GM12878 (cell line): ENCODE data around the gene TXNDC17. TPM values are rescaled to one million over a fixed set of nuclear protein-coding genes. Genes with fewer than 3 reads are reported as not detected.
A peak's percentile ranks its signal among the peaks of the same experiment; 100 is the strongest.

ENCODE experiments used
- BRCA1 ChIP-seq: IDR thresholded peaks from 2 replicates; pipeline ENCODE4 v1.6.1; 2011; ENCODE audit warnings: low read depth, low read length, improper control_type of control experiment
- CHD4 ChIP-seq: fragments of 200-600 bp; sonication (generic); IDR thresholded peaks from 2 replicates; pipeline ENCODE4 v1.6.1; 2016; ENCODE audit warnings: mild to moderate bottlenecking
- EP300 ChIP-seq, 2 experiments: fragments of 150-350 bp in 1 of 2; IDR thresholded peaks; 2 replicates each; pipeline ENCODE4 v1.6.1; 2011 to 2012; ENCODE audit warnings: low read depth in 2 of 2, low read length in 2 of 2, borderline replicate concordance in 1 of 2, improper control_type of control experiment in 1 of 2, inconsistent platforms in 1 of 2; ENCODE audit not compliant: control insufficient read depth in 1 of 2
- IKZF1 ChIP-seq: fragments of 450-650 bp; conservative IDR thresholded peaks from 2 replicates; pipeline ENCODE4 v1.6.1; 2017; ENCODE audit warnings: antibody characterized with exemption, mild to moderate bottlenecking
- KLF5 ChIP-seq: fragments of 450-650 bp; IDR thresholded peaks from 2 replicates; pipeline ENCODE4 v1.6.1; 2014; ENCODE audit warnings: mild to moderate bottlenecking; ENCODE audit not compliant: partially characterized antibody
- NBN ChIP-seq: fragments of 450-650 bp; IDR thresholded peaks from 2 replicates; pipeline ENCODE4 v1.6.1; 2016
- NR2C1 ChIP-seq: fragments of 450-650 bp; IDR thresholded peaks from 2 replicates; pipeline ENCODE4 v1.6.1; 2017; ENCODE audit warnings: antibody characterized with exemption, mild to moderate bottlenecking, moderate library complexity
- NRF1 ChIP-seq: conservative IDR thresholded peaks from 2 replicates; pipeline ENCODE4 v1.6.1; 2011; ENCODE audit warnings: mild to moderate bottlenecking, low read depth, low read length, improper control_type of control experiment
- RELA ChIP-seq: fragments of 450-650 bp; IDR thresholded peaks from 2 replicates; pipeline ENCODE4 v1.8.0; 2014; ENCODE audit warnings: borderline replicate concordance; ENCODE audit not compliant: partially characterized antibody
- SIN3A ChIP-seq: IDR thresholded peaks from 2 replicates; pipeline ENCODE4 v1.6.1; 2012; ENCODE audit warnings: low read depth, low read length, improper control_type of control experiment
- SIX5 ChIP-seq: IDR thresholded peaks from 2 replicates; pipeline ENCODE4 v1.6.1; 2011; ENCODE audit warnings: mild to moderate bottlenecking, low read depth, low read length, moderate library complexity; ENCODE audit not compliant: severe bottlenecking
- TCF3 ChIP-seq: IDR thresholded peaks from 2 replicates; pipeline ENCODE4 v1.6.1; 2012; ENCODE audit warnings: low read depth, mild to moderate bottlenecking, low read length, borderline replicate concordance; ENCODE audit not compliant: insufficient read depth
- polyA plus RNA-seq, 11 experiments: library from polyadenylated mRNA; depleted of rRNA in 4 of 11; unstranded in 6 of 11; stranded (reverse) in 5 of 11; fragments of >200 nt; fragmentation: Nextera tagmentation in 4 of 11; fragmentation: Illumina TruSeq in 1 of 11; extraction: Ambion mirVana in 4 of 11; extraction: Trizol in 1 of 11; gene quantifications; 1 replicate in 1 of 11; 2 replicates in 10 of 11; pipeline versions ENCODE4 v1.2.1 to v1.2.3, GENCODE V29; 2011 to 2016; ENCODE audit warnings: inconsistent platforms in 2 of 11, missing spikeins in 2 of 11, low read depth in 1 of 11
- total RNA-seq, 4 experiments: library from RNA; depleted of rRNA in 3 of 4; stranded (reverse); fragments of >200 nt in 3 of 4; fragmentation: Illumina TruSeq in 1 of 4; extraction: Trizol in 1 of 4; gene quantifications; 2 replicates each; pipeline versions ENCODE4 v1.2.1 to v1.2.3, GENCODE V29; 2013 to 2021
- TF ChIP-seq, protein P1 (sequence below): fragments of 450-650 bp; IDR thresholded peaks from 2 replicates; pipeline ENCODE4 v1.6.1; 2018; ENCODE audit warnings: borderline replicate concordance, mild to moderate bottlenecking; ENCODE audit not compliant: partially characterized antibody
- TF ChIP-seq, protein P2 (sequence below): fragments of 450-650 bp; IDR thresholded peaks from 2 replicates; pipeline ENCODE4 v1.6.1; 2017; ENCODE audit warnings: mild to moderate bottlenecking, moderate library complexity
- TF ChIP-seq, protein P3 (sequence below): IDR thresholded peaks from 2 replicates; pipeline ENCODE4 v1.6.1; 2012; ENCODE audit warnings: low read depth, low read length, improper control_type of control experiment
- TF ChIP-seq, protein P4 (sequence below): IDR thresholded peaks from 2 replicates; pipeline ENCODE4 v1.6.1; 2012; ENCODE audit warnings: low read length, inconsistent platforms
- TF ChIP-seq, protein P5 (sequence below): fragments of 450-650 bp; IDR thresholded peaks from 2 replicates; pipeline ENCODE4 v1.6.1; 2018; ENCODE audit warnings: mild to moderate bottlenecking, low read depth, moderate library complexity; ENCODE audit not compliant: partially characterized antibody

TXNDC17 gene
- total and polyA plus RNA-seq, 10 of the 15 experiments (the other 5 are each of a cell fraction or from before 2014, with no cell fraction given): 124 to 957 (median 216) TPM

DNA sequence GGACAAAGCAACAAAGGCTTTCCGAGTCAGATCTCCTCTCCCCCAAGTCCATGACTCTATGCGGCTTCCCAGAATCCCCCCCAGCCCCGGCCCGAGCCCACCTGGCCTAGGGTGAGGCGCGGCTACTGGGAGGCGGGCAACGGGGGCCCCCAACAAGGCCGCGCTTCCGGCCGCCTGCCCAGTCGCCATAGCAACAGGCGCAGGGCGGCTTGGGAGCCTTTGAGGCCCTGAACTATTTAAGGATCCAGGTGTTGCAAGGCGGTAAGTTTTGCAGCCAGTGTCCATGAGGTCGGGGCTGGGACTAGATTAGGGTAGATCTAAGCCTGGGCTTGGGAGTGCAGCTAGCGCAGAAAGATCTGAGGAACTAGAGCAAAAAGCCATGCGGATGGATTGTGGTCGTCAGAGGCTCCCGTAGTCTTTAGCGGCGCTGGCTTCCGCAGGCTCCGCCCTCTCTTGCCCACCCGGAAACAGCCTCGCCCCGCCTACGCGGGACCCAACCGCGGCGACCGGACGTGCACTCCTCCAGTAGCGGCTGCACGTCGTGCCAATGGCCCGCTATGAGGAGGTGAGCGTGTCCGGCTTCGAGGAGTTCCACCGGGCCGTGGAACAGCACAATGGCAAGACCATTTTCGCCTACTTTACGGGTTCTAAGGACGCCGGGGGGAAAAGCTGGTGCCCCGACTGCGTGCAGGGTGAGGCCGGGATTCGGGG lies at the start of gene TXNDC17, which contains the start of gene KIAA0753 (continued):
- no peak for TF ChIP-seq CHD4
- TF ChIP-seq TCF3: peak; percentile 77
- TF ChIP-seq NRF1: no peak
- TF ChIP-seq, protein P1, sequence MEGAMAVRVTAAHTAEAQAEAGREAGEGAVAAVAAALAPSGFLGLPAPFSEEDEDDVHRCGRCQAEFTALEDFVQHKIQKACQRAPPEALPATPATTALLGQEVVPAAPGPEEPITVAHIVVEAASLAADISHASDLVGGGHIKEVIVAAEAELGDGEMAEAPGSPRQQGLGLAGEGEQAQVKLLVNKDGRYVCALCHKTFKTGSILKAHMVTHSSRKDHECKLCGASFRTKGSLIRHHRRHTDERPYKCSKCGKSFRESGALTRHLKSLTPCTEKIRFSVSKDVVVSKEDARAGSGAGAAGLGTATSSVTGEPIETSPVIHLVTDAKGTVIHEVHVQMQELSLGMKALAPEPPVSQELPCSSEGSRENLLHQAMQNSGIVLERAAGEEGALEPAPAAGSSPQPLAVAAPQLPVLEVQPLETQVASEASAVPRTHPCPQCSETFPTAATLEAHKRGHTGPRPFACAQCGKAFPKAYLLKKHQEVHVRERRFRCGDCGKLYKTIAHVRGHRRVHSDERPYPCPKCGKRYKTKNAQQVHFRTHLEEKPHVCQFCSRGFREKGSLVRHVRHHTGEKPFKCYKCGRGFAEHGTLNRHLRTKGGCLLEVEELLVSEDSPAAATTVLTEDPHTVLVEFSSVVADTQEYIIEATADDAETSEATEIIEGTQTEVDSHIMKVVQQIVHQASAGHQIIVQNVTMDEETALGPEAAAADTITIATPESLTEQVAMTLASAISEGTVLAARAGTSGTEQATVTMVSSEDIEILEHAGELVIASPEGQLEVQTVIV: peak; percentile 90
- peak; percentile 32; the same call in 1 of the 2 replicates for TF ChIP-seq NR2C1
- peak in 1 of 2 experiments; percentile 49; a peak in 2 of 4 replicates for TF ChIP-seq EP300 (IDR thresholded peaks at IDR 0.05; ENCODE audit: borderline replicate concordance in 1 of 2, control insufficient read depth in 1 of 2, low read depth in 2 of 2, low read length in 2 of 2)
- TF ChIP-seq IKZF1: peak; percentile 81
- TF ChIP-seq, protein P2, sequence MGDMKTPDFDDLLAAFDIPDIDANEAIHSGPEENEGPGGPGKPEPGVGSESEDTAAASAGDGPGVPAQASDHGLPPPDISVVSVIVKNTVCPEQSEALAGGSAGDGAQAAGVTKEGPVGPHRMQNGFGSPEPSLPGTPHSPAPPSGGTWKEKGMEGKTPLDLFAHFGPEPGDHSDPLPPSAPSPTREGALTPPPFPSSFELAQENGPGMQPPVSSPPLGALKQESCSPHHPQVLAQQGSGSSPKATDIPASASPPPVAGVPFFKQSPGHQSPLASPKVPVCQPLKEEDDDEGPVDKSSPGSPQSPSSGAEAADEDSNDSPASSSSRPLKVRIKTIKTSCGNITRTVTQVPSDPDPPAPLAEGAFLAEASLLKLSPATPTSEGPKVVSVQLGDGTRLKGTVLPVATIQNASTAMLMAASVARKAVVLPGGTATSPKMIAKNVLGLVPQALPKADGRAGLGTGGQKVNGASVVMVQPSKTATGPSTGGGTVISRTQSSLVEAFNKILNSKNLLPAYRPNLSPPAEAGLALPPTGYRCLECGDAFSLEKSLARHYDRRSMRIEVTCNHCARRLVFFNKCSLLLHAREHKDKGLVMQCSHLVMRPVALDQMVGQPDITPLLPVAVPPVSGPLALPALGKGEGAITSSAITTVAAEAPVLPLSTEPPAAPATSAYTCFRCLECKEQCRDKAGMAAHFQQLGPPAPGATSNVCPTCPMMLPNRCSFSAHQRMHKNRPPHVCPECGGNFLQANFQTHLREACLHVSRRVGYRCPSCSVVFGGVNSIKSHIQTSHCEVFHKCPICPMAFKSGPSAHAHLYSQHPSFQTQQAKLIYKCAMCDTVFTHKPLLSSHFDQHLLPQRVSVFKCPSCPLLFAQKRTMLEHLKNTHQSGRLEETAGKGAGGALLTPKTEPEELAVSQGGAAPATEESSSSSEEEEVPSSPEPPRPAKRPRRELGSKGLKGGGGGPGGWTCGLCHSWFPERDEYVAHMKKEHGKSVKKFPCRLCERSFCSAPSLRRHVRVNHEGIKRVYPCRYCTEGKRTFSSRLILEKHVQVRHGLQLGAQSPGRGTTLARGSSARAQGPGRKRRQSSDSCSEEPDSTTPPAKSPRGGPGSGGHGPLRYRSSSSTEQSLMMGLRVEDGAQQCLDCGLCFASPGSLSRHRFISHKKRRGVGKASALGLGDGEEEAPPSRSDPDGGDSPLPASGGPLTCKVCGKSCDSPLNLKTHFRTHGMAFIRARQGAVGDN: peak; percentile 77; the same call in 1 of the 2 replicates
- TF ChIP-seq KLF5: peak; percentile 31
- TF ChIP-seq, protein P3, sequence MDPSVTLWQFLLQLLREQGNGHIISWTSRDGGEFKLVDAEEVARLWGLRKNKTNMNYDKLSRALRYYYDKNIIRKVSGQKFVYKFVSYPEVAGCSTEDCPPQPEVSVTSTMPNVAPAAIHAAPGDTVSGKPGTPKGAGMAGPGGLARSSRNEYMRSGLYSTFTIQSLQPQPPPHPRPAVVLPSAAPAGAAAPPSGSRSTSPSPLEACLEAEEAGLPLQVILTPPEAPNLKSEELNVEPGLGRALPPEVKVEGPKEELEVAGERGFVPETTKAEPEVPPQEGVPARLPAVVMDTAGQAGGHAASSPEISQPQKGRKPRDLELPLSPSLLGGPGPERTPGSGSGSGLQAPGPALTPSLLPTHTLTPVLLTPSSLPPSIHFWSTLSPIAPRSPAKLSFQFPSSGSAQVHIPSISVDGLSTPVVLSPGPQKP: peak; percentile 96
- TF ChIP-seq, protein P4, sequence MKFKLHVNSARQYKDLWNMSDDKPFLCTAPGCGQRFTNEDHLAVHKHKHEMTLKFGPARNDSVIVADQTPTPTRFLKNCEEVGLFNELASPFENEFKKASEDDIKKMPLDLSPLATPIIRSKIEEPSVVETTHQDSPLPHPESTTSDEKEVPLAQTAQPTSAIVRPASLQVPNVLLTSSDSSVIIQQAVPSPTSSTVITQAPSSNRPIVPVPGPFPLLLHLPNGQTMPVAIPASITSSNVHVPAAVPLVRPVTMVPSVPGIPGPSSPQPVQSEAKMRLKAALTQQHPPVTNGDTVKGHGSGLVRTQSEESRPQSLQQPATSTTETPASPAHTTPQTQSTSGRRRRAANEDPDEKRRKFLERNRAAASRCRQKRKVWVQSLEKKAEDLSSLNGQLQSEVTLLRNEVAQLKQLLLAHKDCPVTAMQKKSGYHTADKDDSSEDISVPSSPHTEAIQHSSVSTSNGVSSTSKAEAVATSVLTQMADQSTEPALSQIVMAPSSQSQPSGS: no peak
- no peak for TF ChIP-seq BRCA1
- TF ChIP-seq, protein P5, sequence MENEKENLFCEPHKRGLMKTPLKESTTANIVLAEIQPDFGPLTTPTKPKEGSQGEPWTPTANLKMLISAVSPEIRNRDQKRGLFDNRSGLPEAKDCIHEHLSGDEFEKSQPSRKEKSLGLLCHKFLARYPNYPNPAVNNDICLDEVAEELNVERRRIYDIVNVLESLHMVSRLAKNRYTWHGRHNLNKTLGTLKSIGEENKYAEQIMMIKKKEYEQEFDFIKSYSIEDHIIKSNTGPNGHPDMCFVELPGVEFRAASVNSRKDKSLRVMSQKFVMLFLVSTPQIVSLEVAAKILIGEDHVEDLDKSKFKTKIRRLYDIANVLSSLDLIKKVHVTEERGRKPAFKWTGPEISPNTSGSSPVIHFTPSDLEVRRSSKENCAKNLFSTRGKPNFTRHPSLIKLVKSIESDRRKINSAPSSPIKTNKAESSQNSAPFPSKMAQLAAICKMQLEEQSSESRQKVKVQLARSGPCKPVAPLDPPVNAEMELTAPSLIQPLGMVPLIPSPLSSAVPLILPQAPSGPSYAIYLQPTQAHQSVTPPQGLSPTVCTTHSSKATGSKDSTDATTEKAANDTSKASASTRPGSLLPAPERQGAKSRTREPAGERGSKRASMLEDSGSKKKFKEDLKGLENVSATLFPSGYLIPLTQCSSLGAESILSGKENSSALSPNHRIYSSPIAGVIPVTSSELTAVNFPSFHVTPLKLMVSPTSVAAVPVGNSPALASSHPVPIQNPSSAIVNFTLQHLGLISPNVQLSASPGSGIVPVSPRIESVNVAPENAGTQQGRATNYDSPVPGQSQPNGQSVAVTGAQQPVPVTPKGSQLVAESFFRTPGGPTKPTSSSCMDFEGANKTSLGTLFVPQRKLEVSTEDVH: peak; percentile 70
- peak; percentile 83 for TF ChIP-seq NBN
- TF ChIP-seq RELA: peak; percentile 5
- TF ChIP-seq SIN3A: peak; percentile 92
- TF ChIP-seq SIX5: no peak
